T-cell (primary cell): Measurements from ENCODE around the gene LRRC37A3. TPM values are rescaled to one million over a fixed set of nuclear protein-coding genes. Genes with fewer than 3 reads are reported as not detected.
"Not testable (repeated sequence)": the region's sequence is repeated elsewhere in the genome, so short reads cannot be mapped to it uniquely, and the experiment has no call there.

Source experiments
- ATAC-seq, 4 experiments: fragments of 200-7000 bp in 3 of 4; fragments of 150-1000 bp in 1 of 4; cut with Tn5 transposase; replicated peaks in 1 of 4; 1 replicate in 3 of 4; 2 replicates in 1 of 4; pipeline ENCODE4 v1.10.0; 2021; ENCODE audit warnings: moderate library complexity in 3 of 4, mild to moderate bottlenecking in 2 of 4, moderate number of reproducible peaks in 1 of 4
- CTCF ChIA-PET, 2 donors: fragments of 300-600 bp; sonication (Branson Sonifier 250); formaldehyde crosslinking; loops; one replicate each; lab custom pipeline; 2022; ENCODE audit warnings: antibody characterized with exemption in 2 of 2; lab: Charles Lee
- POLR2A ChIA-PET, 2 donors: fragments of 300-600 bp; sonication (Branson Sonifier 250); formaldehyde crosslinking; loops; one replicate each; lab custom pipeline; 2022; ENCODE audit warnings: antibody characterized with exemption in 2 of 2; lab: Charles Lee
- DNase-seq, 35 experiments: peaks; one replicate each; pipeline versions ENCODE4 v3.0.0 to v3.0.0-alpha.2; 2013 to 2023
- H3K27ac ChIP-seq: one replicate; pipeline ENCODE4 v1.5.1; 2013; ENCODE audit warnings: low read length
- H3K27me3 ChIP-seq, 2 experiments: replicated peaks in 1 of 2; 1 replicate in 1 of 2; 2 replicates in 1 of 2; pipeline versions ENCODE4 v1.6.1 to v1.7.0; 2013; ENCODE audit warnings: low read length in 1 of 2, mixed read lengths in 1 of 2; ENCODE audit not compliant: control insufficient read depth in 2 of 2, insufficient read depth in 2 of 2; ENCODE audit errors: extremely low read depth in 1 of 2
- H3K36me3 ChIP-seq, 2 donors: 1 replicate in 1 of 2; 2 replicates in 1 of 2; pipeline versions ENCODE4 v1.6.1 to v1.7.0; 2013; ENCODE audit warnings: low read length in 1 of 2; ENCODE audit not compliant: control insufficient read depth in 2 of 2, insufficient read depth in 1 of 2; ENCODE audit errors: extremely low read depth in 1 of 2
- H3K4me1 ChIP-seq, 2 experiments: 1 replicate in 1 of 2; 2 replicates in 1 of 2; pipeline versions ENCODE4 v1.6.1 to v1.7.0; 2013; ENCODE audit warnings: low read length in 2 of 2, mixed read lengths in 1 of 2; ENCODE audit not compliant: insufficient read depth in 2 of 2, control insufficient read depth in 1 of 2; ENCODE audit errors: extremely low read depth in 1 of 2
- H3K4me3 ChIP-seq, 2 donors: 1 replicate in 1 of 2; 2 replicates in 1 of 2; pipeline versions ENCODE4 v1.5.1 to v1.7.0; 2013; ENCODE audit warnings: mild to moderate bottlenecking in 2 of 2, low read length in 1 of 2, moderate library complexity in 1 of 2; ENCODE audit not compliant: control insufficient read depth in 1 of 2; ENCODE audit errors: extremely low read depth in 1 of 2
- H3K9me3 ChIP-seq: 2 replicates; pipeline ENCODE4 v1.7.0; 2013
- H3K27ac Mint-ChIP-seq, 2 donors: one replicate each; pipeline ENCODE4 v1.8.0; 2020 to 2021; ENCODE audit warnings: mild to moderate bottlenecking in 2 of 2, mixed read lengths in 2 of 2
- H3K27me3 Mint-ChIP-seq, 2 donors: one replicate each; pipeline ENCODE4 v1.8.0; 2021 to 2022; ENCODE audit warnings: mixed read lengths in 2 of 2
- H3K36me3 Mint-ChIP-seq: one replicate; pipeline ENCODE4 v1.8.0; 2021; ENCODE audit warnings: mixed read lengths
- H3K4me1 Mint-ChIP-seq, 3 donors: one replicate each; pipeline ENCODE4 v1.8.0; 2020 to 2022; ENCODE audit warnings: mixed read lengths in 3 of 3, mild to moderate bottlenecking in 1 of 3
- H3K4me3 Mint-ChIP-seq, 3 donors: one replicate each; pipeline ENCODE4 v1.8.0; 2020 to 2022; ENCODE audit warnings: mild to moderate bottlenecking in 3 of 3, mixed read lengths in 3 of 3, moderate library complexity in 3 of 3
- H3K9me3 Mint-ChIP-seq, 3 donors: one replicate each; pipeline ENCODE4 v1.8.0; 2020 to 2022; ENCODE audit warnings: mixed read lengths in 3 of 3
- WGBS: methylation state at CpG from one replicate; pipeline ENCODE4 v1.1.5; 2013; ENCODE audit warnings: missing lambda C conversion rate; ENCODE audit not compliant: insufficient coverage; 5-methylcytosine and 5-hydroxymethylcytosine counted together
- total RNA-seq, 35 experiments: library from RNA in 6 of 35; stranded (reverse) in 6 of 35; fragments of 120-200 nt in 1 of 35; gene quantifications; one replicate each; pipeline versions ENCODE4 v1.2.1 to v1.2.4 and lab custom pipeline; 2013 to 2026

Gene LRRC37A3
- total RNA-seq, 5 donors from 2014 or later (not counting 1 experiment from before 2014, with no cell fraction given), result 9.2 to 65.8 (median 14.0) TPM

GRCh38 chr17:64846892-64847291 is 72.4 kb downstream of the LRRC37A3 start:
- H3K36me3 ChIP-seq, H3K36me3 Mint-ChIP-seq, H3K27ac ChIP-seq, CTCF ChIA-PET, H3K9me3 ChIP-seq, POLR2A ChIA-PET, H3K27me3 ChIP-seq, ATAC-seq, H3K27me3 Mint-ChIP-seq, DNase-seq, H3K4me3 Mint-ChIP-seq, H3K4me1 ChIP-seq, H3K9me3 Mint-ChIP-seq, H3K4me1 Mint-ChIP-seq, H3K27ac Mint-ChIP-seq, H3K4me3 ChIP-seq: not testable (repeated sequence)
- no CpG with 5 or more reads among the region's 4 CpGs for WGBS

- H3K36me3 ChIP-seq, POLR2A ChIA-PET, H3K27me3 ChIP-seq, H3K9me3 ChIP-seq, H3K27ac Mint-ChIP-seq, H3K4me3 ChIP-seq, H3K27ac ChIP-seq, H3K4me1 ChIP-seq, H3K27me3 Mint-ChIP-seq, H3K9me3 Mint-ChIP-seq, H3K4me1 Mint-ChIP-seq, H3K36me3 Mint-ChIP-seq, H3K4me3 Mint-ChIP-seq, CTCF ChIA-PET, DNase-seq, ATAC-seq: not testable (repeated sequence)
- no CpG with 5 or more reads among the region's 8 CpGs for WGBS
Observed at GRCh38 chr17:64843918-64844317, 75.4 kb downstream of the LRRC37A3 start.

- H3K9me3 ChIP-seq, H3K36me3 ChIP-seq, H3K27me3 ChIP-seq, H3K36me3 Mint-ChIP-seq, H3K4me3 Mint-ChIP-seq, H3K9me3 Mint-ChIP-seq, H3K4me1 ChIP-seq, H3K4me3 ChIP-seq, CTCF ChIA-PET, H3K27ac ChIP-seq, H3K27ac Mint-ChIP-seq, DNase-seq, H3K4me1 Mint-ChIP-seq, H3K27me3 Mint-ChIP-seq, ATAC-seq, POLR2A ChIA-PET: not testable (repeated sequence)
- WGBS, result 100% methylated on average over 1 of the region's 3 CpGs
Observed at GRCh38 chr17:64842900-64843299, 76.4 kb downstream of the LRRC37A3 start.

GRCh38 chr17:64840960-64841359 is 78.3 kb downstream of the LRRC37A3 start:
- peaks cover 3 to 12% of the 10 kb centered on the region in 2 experiments for H3K4me1 ChIP-seq
- WGBS, result no CpG with 5 or more reads among the region's 2 CpGs
- H3K27ac ChIP-seq, H3K4me3 Mint-ChIP-seq, H3K36me3 Mint-ChIP-seq, CTCF ChIA-PET, ATAC-seq, H3K4me3 ChIP-seq, H3K9me3 ChIP-seq, DNase-seq, H3K9me3 Mint-ChIP-seq, H3K27me3 Mint-ChIP-seq, H3K36me3 ChIP-seq, POLR2A ChIA-PET, H3K4me1 Mint-ChIP-seq, H3K27me3 ChIP-seq: not testable (repeated sequence)
- peak overlapping the region in 1 of 2 donors; percentile 25 for H3K27ac Mint-ChIP-seq

- H3K9me3 Mint-ChIP-seq, H3K36me3 Mint-ChIP-seq, H3K36me3 ChIP-seq, H3K4me3 ChIP-seq, H3K27me3 ChIP-seq, CTCF ChIA-PET, H3K27ac Mint-ChIP-seq, DNase-seq, H3K27ac ChIP-seq, H3K9me3 ChIP-seq, ATAC-seq, H3K27me3 Mint-ChIP-seq: not testable (repeated sequence)
- POLR2A ChIA-PET, result interaction anchor here in 1 of 2 donors (0.7 kb wide), 1 partner anchor 894 kb away, joined by 8 read pairs; no protein-coding TSS in a partner anchor
- 100% methylated on average over 2 of the region's 5 CpGs for WGBS
- peaks cover 3 to 15% of the 10 kb centered on the region in 2 experiments for H3K4me1 ChIP-seq
- Mint-ChIP-seq H3K4me3 (peak overlapping the region in 2 of 3 donors; percentile 6 to 45), H3K4me1 (peaks cover 14 to 26% (median 21%) of the 10 kb centered on the region in 3 donors)
Observed at GRCh38 chr17:64838513-64838912, 80.8 kb downstream of the LRRC37A3 start.

GRCh38 chr17:64837018-64837761 is 82.1 kb downstream of the LRRC37A3 start:
- CTCF ChIA-PET, result interaction anchor here in 1 of 2 donors (0.6 kb wide), 1 partner anchor 210 kb away, joined by 3 read pairs; no protein-coding TSS in a partner anchor
- under 1% methylated on average over 31 of the region's 56 CpGs for WGBS

More at GRCh38 chr17:64837018-64837761, 82.1 kb downstream of the LRRC37A3 start:
- Histone ChIP-seq H3K27ac (peak overlapping the region; percentile 80), H3K4me3 (peak overlapping the region; percentile 60 to 69), H3K4me1 (peaks cover 3 to 15% of the 10 kb centered on the region in 2 experiments)
- H3K4me3 Mint-ChIP-seq, result peak overlapping the region; percentile 85 to 88 (median 87)
- not testable (repeated sequence) for H3K9me3 ChIP-seq, H3K27me3 ChIP-seq, H3K9me3 Mint-ChIP-seq, H3K36me3 Mint-ChIP-seq, H3K36me3 ChIP-seq, H3K27me3 Mint-ChIP-seq
- peaks cover 14 to 28% (median 21%) of the 10 kb centered on the region in 3 donors for H3K4me1 Mint-ChIP-seq
- DNase-seq (peak; percentile 72 to 90 (median 81)), ATAC-seq (peak; percentile 95 to 99 (median 98))
- POLR2A ChIA-PET, result interaction anchor here in 1 of 2 donors (0.6 kb wide), 3 partner anchors 190 to 310 kb away, joined by 3 read pairs; no protein-coding TSS in a partner anchor
- H3K27ac Mint-ChIP-seq, result peak overlapping the region; percentile 91 to 93
